LNCaP clone FGC (cell line): Measurements from ENCODE around the gene PVRIG.
"Not testable (repeated sequence)": the region's sequence is repeated elsewhere in the genome, so short reads cannot be mapped to it uniquely, and the experiment has no call there.

ENCODE experiments used
- DNase-seq: peaks from one replicate; pipeline ENCODE4 v3.0.0-alpha.2; 2011; ENCODE audit warnings: low read depth
- H3K4me3 ChIP-seq: 2 replicates; pipeline ENCODE4 v1.5.1; 2011; ENCODE audit warnings: mild to moderate bottlenecking, low read depth, low read length, control low read depth
- TF ChIP-seq, protein P1 (sequence below): IDR thresholded peaks from 2 replicates; pipeline ENCODE4 v1.5.1; 2012; ENCODE audit warnings: mild to moderate bottlenecking; ENCODE audit not compliant: control insufficient read depth, insufficient read depth; ENCODE audit errors: extremely low read depth

Gene PVRIG

DNA sequence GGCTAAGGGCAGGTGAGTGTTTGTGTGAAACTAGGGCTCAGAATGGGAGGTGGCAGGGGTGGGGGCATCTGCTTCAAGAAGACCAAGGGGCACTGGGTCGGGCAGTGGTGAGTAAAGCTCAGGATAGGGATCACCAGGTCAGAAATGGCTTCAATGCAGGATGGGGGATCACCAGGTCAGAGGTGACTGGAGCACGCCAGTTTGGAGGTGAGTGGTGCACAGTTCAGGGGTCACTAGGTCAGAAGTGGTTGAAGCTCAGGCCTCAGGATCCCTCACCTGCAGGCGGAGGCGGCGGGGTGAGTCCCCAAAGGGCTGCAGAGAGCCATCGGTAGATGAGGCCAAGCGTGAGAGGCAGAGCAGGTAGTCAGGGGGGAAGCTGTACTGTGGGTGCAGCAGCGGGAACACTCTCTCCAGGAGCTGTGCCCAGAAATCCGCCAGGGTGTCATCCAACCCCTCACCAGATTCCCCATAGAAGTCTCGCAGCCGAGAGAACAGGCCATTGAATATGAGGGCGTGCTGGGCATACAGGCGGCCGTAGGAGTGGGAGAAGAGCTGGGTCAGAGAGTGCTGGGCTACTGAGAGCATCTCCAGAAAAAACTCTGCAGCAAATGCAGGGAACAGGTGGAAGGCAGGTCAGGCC is 44.3 kb upstream of the PVRIG start:
- TF ChIP-seq, protein P1, sequence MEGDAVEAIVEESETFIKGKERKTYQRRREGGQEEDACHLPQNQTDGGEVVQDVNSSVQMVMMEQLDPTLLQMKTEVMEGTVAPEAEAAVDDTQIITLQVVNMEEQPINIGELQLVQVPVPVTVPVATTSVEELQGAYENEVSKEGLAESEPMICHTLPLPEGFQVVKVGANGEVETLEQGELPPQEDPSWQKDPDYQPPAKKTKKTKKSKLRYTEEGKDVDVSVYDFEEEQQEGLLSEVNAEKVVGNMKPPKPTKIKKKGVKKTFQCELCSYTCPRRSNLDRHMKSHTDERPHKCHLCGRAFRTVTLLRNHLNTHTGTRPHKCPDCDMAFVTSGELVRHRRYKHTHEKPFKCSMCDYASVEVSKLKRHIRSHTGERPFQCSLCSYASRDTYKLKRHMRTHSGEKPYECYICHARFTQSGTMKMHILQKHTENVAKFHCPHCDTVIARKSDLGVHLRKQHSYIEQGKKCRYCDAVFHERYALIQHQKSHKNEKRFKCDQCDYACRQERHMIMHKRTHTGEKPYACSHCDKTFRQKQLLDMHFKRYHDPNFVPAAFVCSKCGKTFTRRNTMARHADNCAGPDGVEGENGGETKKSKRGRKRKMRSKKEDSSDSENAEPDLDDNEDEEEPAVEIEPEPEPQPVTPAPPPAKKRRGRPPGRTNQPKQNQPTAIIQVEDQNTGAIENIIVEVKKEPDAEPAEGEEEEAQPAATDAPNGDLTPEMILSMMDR = no peak
- no peak overlapping the region for H3K4me3 ChIP-seq
- no peak for DNase-seq

- TF ChIP-seq, protein P1 = no peak
- no peak for DNase-seq
Observed at GRCh38 chr7:100176096-100177044, 43.4 kb upstream of the PVRIG start.

GRCh38 chr7:100177045-100178001 is 42.4 kb upstream of the PVRIG start, which contains the start of the genes GPC2 and STAG3:
Gene GPC2, minus strand, starts transcription at chr7:100177381. Its CDS starts 182 bp downstream, at chr7:100177199.
Gene STAG3, plus strand, starts transcription at chr7:100177918. Its CDS starts 2,639 bp downstream, at chr7:100180557.
- H3K4me3 ChIP-seq = peak within 1 kb of the TSS; percentile 93
- peak; percentile 78 for DNase-seq
- TF ChIP-seq, protein P1 = no peak

More at GRCh38 chr7:100176096-100177044, 43.4 kb upstream of the PVRIG start:
- H3K4me3 ChIP-seq = peak overlapping the region; percentile 93

- H3K4me3 ChIP-seq, DNase-seq: not testable (repeated sequence)
Observed at GRCh38 chr7:100180084-100180483, 39.7 kb upstream of the PVRIG start.

GRCh38 chr7:100182616-100183015 is 37.1 kb upstream of the PVRIG start:
- not testable (repeated sequence) for DNase-seq, H3K4me3 ChIP-seq

GRCh38 chr7:100183090-100183489 is 36.7 kb upstream of the PVRIG start:
- H3K4me3 ChIP-seq, DNase-seq: not testable (repeated sequence)

- DNase-seq = no peak
- TF ChIP-seq, protein P1 = no peak
- H3K4me3 ChIP-seq = no peak overlapping the region
Observed at GRCh38 chr7:100185726-100186125, 34.0 kb upstream of the PVRIG start.

- DNase-seq = no peak
- TF ChIP-seq, protein P1 = no peak
- no peak overlapping the region for H3K4me3 ChIP-seq
Observed at GRCh38 chr7:100189061-100189460, 30.7 kb upstream of the PVRIG start.
